HepG2 (cell line): ENCODE measurements around the gene ZNF341. TPM values are rescaled to one million over a fixed set of nuclear protein-coding genes. Genes with fewer than 3 reads are reported as not detected.

Source experiments
- ATRX ChIP-seq: sonication (generic); formaldehyde crosslinking; IDR thresholded peaks from 2 replicates; pipeline ENCODE4 v1.4.0; 2020; ENCODE audit warnings: missing genetic modification reagents, borderline replicate concordance
- CEBPZ ChIP-seq: IDR thresholded peaks from 2 replicates; pipeline ENCODE4 v1.6.1; 2012; ENCODE audit warnings: low read length, improper control_type of control experiment
- HDAC1 ChIP-seq: sonication (generic); formaldehyde crosslinking; IDR thresholded peaks from 2 replicates; pipeline ENCODE4 v1.5.1; 2020; ENCODE audit warnings: mild to moderate bottlenecking, missing genetic modification reagents
- IKZF5 ChIP-seq: IDR thresholded peaks from 2 replicates; pipeline ENCODE4 v1.6.1; 2018; ENCODE audit warnings: missing genetic modification reagents, mild to moderate bottlenecking, missing compliant biosample characterization
- NFKBIZ ChIP-seq: IDR thresholded peaks from 2 replicates; pipeline ENCODE4 v1.6.1; 2018; ENCODE audit warnings: missing genetic modification reagents, missing compliant biosample characterization
- NR3C1 ChIP-seq: sonication (generic); formaldehyde crosslinking; IDR thresholded peaks from 2 replicates; pipeline ENCODE4 v1.4.0; 2020; ENCODE audit warnings: missing genetic modification reagents
- RXRB ChIP-seq: IDR thresholded peaks from 2 replicates; pipeline ENCODE4 v1.6.1; 2016; ENCODE audit warnings: borderline replicate concordance, missing genetic modification reagents, missing compliant biosample characterization
- TARDBP ChIP-seq: sonication (generic); formaldehyde crosslinking; IDR thresholded peaks from 2 replicates; pipeline ENCODE4 v1.8.0; 2022; ENCODE audit warnings: mild to moderate bottlenecking, missing genetic modification reagents
- YEATS2 ChIP-seq: sonication (generic); formaldehyde crosslinking; IDR thresholded peaks from 2 replicates; pipeline ENCODE4 v1.4.0; 2020; ENCODE audit warnings: missing genetic modification reagents, borderline replicate concordance
- ZNF552 ChIP-seq: sonication (generic); formaldehyde crosslinking; IDR thresholded peaks from 2 replicates; pipeline ENCODE4 v1.9.0; 2022; ENCODE audit warnings: missing genetic modification reagents, mild to moderate bottlenecking, borderline replicate concordance
- ZNF614 ChIP-seq: IDR thresholded peaks from 2 replicates; pipeline ENCODE4 v1.6.1; 2018; ENCODE audit warnings: missing biosample characterization, missing genetic modification reagents, inconsistent platforms, borderline replicate concordance
- ZNF747 ChIP-seq: sonication (generic); formaldehyde crosslinking; IDR thresholded peaks from 2 replicates; pipeline ENCODE4 v1.8.1; 2023; ENCODE audit warnings: missing genetic modification reagents, mild to moderate bottlenecking, borderline replicate concordance
- polyA plus RNA-seq, 8 experiments: library from polyadenylated mRNA; depleted of rRNA in 3 of 8; stranded (reverse) in 7 of 8; unstranded in 1 of 8; fragments of >200 nt; fragmentation: Illumina TruSeq in 4 of 8; extraction: Trizol in 4 of 8; gene quantifications; 2 replicates each; pipeline versions ENCODE4 v1.2.1 to v1.2.3, GENCODE V29; 2011 to 2016; ENCODE audit warnings: low read depth in 4 of 8, missing spikeins in 1 of 8, mixed read lengths in 1 of 8; ENCODE audit not compliant: insufficient read depth in 1 of 8
- total RNA-seq, 5 experiments: library from RNA; depleted of rRNA; stranded (reverse); fragments of >200 nt; fragmentation: Illumina TruSeq; extraction: Trizol; gene quantifications; 2 replicates each; pipeline ENCODE4 v1.2.3, GENCODE V29; 2016; ENCODE audit warnings: low read depth in 1 of 5
- TF ChIP-seq, protein P1 (sequence below): sonication (generic); formaldehyde crosslinking; IDR thresholded peaks from 2 replicates; pipeline ENCODE4 v1.5.1; 2020; ENCODE audit warnings: mild to moderate bottlenecking, missing genetic modification reagents, moderate library complexity
- TF ChIP-seq, protein P2 (sequence below): sonication (generic); formaldehyde crosslinking; IDR thresholded peaks from 2 replicates; pipeline ENCODE4 v1.5.0; 2020; ENCODE audit warnings: missing genetic modification reagents
- TF ChIP-seq, protein P3 (sequence below): sonication (generic); formaldehyde crosslinking; IDR thresholded peaks from 2 replicates; pipeline ENCODE4 v1.9.0; 2022; ENCODE audit warnings: low read depth, missing genetic modification reagents
- TF ChIP-seq, protein P4 (sequence below): IDR thresholded peaks from 2 replicates; pipeline ENCODE4 v1.6.1; 2016; ENCODE audit warnings: missing genetic modification reagents, missing compliant biosample characterization

Gene ZNF341
- total and polyA plus RNA-seq, 2 of the 13 experiments (the other 11 are each of a cell fraction or from before 2014, with no cell fraction given) = 1.1 to 2.2 TPM

- TF ChIP-seq CEBPZ (no peak), ATRX (CRISPR knock-in tag) (no peak), RXRB (CRISPR knock-in tag) (peak; percentile 74), YEATS2 (CRISPR knock-in tag) (peak; percentile 68; the same call in 1 of the 2 replicates), ZNF747 (CRISPR knock-in tag) (no peak), ZNF614 (CRISPR knock-in tag) (0 out of 2 replicates have a peak, but pooled peaks have one; percentile 60), NR3C1 (CRISPR knock-in tag) (no peak), HDAC1 (peak; percentile 52), ZNF552 (CRISPR knock-in tag) (0 out of 2 replicates have a peak, but pooled peaks have one; percentile 42), NFKBIZ (CRISPR knock-in tag) (no peak; the same call in 1 of the 2 replicates), TARDBP (CRISPR knock-in tag) (peak; percentile 21; the same call in 1 of the 2 replicates), IKZF5 (CRISPR knock-in tag) (peak; percentile 67)
- TF ChIP-seq, protein P1, sequence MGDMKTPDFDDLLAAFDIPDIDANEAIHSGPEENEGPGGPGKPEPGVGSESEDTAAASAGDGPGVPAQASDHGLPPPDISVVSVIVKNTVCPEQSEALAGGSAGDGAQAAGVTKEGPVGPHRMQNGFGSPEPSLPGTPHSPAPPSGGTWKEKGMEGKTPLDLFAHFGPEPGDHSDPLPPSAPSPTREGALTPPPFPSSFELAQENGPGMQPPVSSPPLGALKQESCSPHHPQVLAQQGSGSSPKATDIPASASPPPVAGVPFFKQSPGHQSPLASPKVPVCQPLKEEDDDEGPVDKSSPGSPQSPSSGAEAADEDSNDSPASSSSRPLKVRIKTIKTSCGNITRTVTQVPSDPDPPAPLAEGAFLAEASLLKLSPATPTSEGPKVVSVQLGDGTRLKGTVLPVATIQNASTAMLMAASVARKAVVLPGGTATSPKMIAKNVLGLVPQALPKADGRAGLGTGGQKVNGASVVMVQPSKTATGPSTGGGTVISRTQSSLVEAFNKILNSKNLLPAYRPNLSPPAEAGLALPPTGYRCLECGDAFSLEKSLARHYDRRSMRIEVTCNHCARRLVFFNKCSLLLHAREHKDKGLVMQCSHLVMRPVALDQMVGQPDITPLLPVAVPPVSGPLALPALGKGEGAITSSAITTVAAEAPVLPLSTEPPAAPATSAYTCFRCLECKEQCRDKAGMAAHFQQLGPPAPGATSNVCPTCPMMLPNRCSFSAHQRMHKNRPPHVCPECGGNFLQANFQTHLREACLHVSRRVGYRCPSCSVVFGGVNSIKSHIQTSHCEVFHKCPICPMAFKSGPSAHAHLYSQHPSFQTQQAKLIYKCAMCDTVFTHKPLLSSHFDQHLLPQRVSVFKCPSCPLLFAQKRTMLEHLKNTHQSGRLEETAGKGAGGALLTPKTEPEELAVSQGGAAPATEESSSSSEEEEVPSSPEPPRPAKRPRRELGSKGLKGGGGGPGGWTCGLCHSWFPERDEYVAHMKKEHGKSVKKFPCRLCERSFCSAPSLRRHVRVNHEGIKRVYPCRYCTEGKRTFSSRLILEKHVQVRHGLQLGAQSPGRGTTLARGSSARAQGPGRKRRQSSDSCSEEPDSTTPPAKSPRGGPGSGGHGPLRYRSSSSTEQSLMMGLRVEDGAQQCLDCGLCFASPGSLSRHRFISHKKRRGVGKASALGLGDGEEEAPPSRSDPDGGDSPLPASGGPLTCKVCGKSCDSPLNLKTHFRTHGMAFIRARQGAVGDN (CRISPR knock-in tag) = no peak; the same call in 1 of the 2 replicates
- TF ChIP-seq, protein P2, sequence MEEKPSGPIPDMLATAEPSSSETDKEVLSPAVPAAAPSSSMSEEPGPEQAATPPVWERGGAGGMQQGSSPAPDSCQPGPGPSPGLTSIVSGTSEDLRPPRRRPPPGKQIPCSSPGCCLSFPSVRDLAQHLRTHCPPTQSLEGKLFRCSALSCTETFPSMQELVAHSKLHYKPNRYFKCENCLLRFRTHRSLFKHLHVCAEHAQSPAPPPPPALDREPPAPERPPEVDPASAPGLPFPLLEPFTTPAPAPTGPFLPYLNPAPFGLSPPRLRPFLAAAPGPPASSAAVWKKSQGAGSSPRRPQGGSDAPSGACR (CRISPR knock-in tag) = no peak; the same call in 1 of the 2 replicates
- TF ChIP-seq, protein P3, sequence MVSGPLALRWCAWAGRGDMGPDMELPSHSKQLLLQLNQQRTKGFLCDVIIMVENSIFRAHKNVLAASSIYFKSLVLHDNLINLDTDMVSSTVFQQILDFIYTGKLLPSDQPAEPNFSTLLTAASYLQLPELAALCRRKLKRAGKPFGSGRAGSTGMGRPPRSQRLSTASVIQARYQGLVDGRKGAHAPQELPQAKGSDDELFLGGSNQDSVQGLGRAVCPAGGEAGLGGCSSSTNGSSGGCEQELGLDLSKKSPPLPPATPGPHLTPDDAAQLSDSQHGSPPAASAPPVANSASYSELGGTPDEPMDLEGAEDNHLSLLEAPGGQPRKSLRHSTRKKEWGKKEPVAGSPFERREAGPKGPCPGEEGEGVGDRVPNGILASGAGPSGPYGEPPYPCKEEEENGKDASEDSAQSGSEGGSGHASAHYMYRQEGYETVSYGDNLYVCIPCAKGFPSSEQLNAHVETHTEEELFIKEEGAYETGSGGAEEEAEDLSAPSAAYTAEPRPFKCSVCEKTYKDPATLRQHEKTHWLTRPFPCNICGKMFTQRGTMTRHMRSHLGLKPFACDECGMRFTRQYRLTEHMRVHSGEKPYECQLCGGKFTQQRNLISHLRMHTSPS (CRISPR knock-in tag) = peak; percentile 87
- TF ChIP-seq, protein P4, sequence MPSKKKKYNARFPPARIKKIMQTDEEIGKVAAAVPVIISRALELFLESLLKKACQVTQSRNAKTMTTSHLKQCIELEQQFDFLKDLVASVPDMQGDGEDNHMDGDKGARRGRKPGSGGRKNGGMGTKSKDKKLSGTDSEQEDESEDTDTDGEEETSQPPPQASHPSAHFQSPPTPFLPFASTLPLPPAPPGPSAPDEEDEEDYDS (CRISPR knock-in tag) = no peak
Measured at GRCh38 chr20:33731693-33732165, at the start of gene ZNF341 (continued).
